ENCODE data around the gene RNF166. TPM values are rescaled to one million over a fixed set of nuclear protein-coding genes. Genes with fewer than 3 reads are reported as not detected.

RNF166 gene
- total RNA-seq, 6 experiments from 2014 or later: 10.3 to 18.3 (median 13.2) TPM

- H3K4me1 Mint-ChIP-seq (ENCODE audit: low read depth): no peaks in the 10 kb centered on the region
- TF ChIP-seq, protein P1, sequence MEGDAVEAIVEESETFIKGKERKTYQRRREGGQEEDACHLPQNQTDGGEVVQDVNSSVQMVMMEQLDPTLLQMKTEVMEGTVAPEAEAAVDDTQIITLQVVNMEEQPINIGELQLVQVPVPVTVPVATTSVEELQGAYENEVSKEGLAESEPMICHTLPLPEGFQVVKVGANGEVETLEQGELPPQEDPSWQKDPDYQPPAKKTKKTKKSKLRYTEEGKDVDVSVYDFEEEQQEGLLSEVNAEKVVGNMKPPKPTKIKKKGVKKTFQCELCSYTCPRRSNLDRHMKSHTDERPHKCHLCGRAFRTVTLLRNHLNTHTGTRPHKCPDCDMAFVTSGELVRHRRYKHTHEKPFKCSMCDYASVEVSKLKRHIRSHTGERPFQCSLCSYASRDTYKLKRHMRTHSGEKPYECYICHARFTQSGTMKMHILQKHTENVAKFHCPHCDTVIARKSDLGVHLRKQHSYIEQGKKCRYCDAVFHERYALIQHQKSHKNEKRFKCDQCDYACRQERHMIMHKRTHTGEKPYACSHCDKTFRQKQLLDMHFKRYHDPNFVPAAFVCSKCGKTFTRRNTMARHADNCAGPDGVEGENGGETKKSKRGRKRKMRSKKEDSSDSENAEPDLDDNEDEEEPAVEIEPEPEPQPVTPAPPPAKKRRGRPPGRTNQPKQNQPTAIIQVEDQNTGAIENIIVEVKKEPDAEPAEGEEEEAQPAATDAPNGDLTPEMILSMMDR (IDR thresholded peaks at IDR 0.05): no peak
- no peak overlapping the region for H3K4me3 Mint-ChIP-seq
- H3K27me3 Mint-ChIP-seq (ENCODE audit: insufficient read depth): no peaks in the 10 kb centered on the region
- no peak for DNase-seq
- no peaks in the 10 kb centered on the region for H3K9me3 Mint-ChIP-seq
- no peak overlapping the region for H3K27ac Mint-ChIP-seq
- H3K36me3 Mint-ChIP-seq (ENCODE audit: low read depth): no peaks in the 10 kb centered on the region
Measured at GRCh38 chr16:88697116-88697830, 8.9 kb downstream of the RNF166 start.

DNA sequence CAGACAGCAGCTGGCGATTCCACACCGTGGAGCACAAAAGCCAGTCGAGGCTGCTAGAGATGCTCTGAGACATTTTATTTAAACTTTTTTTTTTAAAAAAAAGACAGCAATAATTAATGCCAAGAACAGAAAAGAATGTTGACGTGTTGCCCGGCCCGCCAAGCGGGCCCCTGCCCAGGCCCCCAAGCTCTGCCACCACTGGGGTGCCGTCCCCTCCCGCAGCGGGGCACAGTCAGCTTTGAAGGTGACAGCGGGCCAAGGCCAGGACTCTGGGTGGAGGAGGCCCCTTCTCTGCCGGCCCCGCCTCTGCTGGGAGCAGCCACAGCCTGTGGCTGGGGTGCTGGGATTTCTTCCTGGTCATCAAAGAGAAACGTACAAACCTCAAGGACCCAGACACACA lies 9.8 kb downstream of the RNF166 start:
- Mint-ChIP-seq H3K4me1 (ENCODE audit: low read depth) (no peaks in the 10 kb centered on the region), H3K27ac (no peak overlapping the region), H3K36me3 (ENCODE audit: low read depth) (no peaks in the 10 kb centered on the region), H3K4me3 (no peak overlapping the region), H3K27me3 (ENCODE audit: insufficient read depth) (no peaks in the 10 kb centered on the region; the same call in 1 of the 2 replicates), H3K9me3 (no peaks in the 10 kb centered on the region)
- DNase-seq: no peak
- TF ChIP-seq, protein P1 (IDR thresholded peaks at IDR 0.05): no peak

DNA sequence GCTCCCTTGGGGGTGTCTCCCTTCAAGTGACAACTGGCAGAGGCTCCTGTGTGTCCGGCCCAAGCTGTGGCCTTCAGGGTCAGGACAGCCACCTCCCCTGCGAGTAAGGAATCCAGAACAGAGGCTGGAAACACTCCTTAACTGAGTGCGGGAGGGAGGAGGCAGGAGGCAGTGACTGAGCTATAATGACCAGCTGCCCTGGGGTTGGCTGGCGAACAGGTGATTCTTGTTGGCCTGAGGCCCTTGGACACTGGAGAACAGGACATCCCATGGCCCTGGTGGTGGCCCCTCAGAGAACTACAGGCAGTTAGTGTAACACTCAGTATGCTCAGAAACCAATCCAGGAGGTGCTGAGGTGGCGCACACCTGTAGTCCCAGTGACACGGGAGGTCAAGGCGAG lies 10.5 kb downstream of the RNF166 start:
- no peaks in the 10 kb centered on the region for H3K36me3 Mint-ChIP-seq (ENCODE audit: low read depth)
- H3K4me1 Mint-ChIP-seq (ENCODE audit: low read depth): no peaks in the 10 kb centered on the region
- TF ChIP-seq, protein P1 (IDR thresholded peaks at IDR 0.05): no peak
- H3K27me3 Mint-ChIP-seq (ENCODE audit: insufficient read depth): peaks cover 2% of the 10 kb centered on the region
- no peaks in the 10 kb centered on the region for H3K9me3 Mint-ChIP-seq
- DNase-seq: no peak
- no peak overlapping the region for H3K27ac Mint-ChIP-seq
- no peak overlapping the region for H3K4me3 Mint-ChIP-seq

GRCh38 chr16:88695218-88695617 lies 11.0 kb downstream of the RNF166 start:
- H3K27ac Mint-ChIP-seq: no peak overlapping the region
- H3K27me3 Mint-ChIP-seq (ENCODE audit: insufficient read depth): peaks cover 8% of the 10 kb centered on the region
- H3K4me3 Mint-ChIP-seq: no peak overlapping the region
- no peak for DNase-seq
- no peaks in the 10 kb centered on the region for H3K4me1 Mint-ChIP-seq (ENCODE audit: low read depth)
- H3K9me3 Mint-ChIP-seq: no peaks in the 10 kb centered on the region
- TF ChIP-seq, protein P1 (IDR thresholded peaks at IDR 0.05): no peak
- no peaks in the 10 kb centered on the region for H3K36me3 Mint-ChIP-seq (ENCODE audit: low read depth)

DNA sequence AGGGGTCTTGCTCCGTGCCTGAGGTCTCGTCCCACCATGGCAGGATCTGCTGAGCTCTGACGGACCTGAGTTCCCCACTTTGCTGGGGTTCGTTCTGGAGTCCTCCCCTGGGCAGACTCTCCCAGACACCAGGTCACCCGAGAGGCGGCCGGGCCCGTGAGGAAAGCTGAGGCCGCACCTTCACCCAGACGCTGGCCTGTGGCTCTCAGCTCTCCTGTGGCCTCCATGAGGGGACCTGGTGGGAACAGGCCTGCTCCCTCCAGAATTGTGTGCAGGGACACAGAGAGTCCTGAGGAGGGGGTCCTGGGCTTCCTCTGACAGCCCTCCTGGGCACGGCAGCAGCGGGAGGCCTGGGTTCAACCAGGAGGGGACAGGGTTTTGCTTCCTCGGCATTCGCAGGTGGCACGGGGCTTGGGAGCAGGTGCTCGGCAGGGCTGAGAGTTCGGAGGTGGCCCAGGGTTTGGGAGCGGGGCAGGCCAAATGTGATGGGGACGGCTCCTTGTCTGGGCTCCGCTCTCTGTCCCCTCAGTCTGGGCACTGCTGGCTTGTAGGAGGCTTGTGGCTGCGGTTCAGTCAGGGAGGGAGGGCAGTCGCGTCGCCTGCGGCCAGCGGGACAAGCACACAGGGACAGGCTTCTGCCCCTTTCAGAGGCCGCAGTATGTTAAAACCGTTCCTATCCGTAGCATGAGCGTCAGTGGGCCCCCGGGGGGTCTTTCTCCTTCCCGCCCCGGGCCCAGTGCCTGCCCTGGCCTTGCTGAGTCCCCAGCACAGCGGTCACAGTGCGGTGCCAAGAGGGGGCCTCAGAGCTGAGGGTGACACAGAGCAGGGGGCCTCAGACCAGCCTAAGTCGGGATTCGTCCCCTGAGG lies 11.8 kb downstream of the RNF166 start:
- Mint-ChIP-seq H3K36me3 (ENCODE audit: low read depth) (no peaks in the 10 kb centered on the region), H3K27ac (no peak overlapping the region), H3K9me3 (no peaks in the 10 kb centered on the region), H3K27me3 (ENCODE audit: insufficient read depth) (peaks cover 15% of the 10 kb centered on the region), H3K4me1 (ENCODE audit: low read depth) (no peaks in the 10 kb centered on the region), H3K4me3 (no peak overlapping the region)
- TF ChIP-seq, protein P1 (IDR thresholded peaks at IDR 0.05): no peak
- no peak for DNase-seq

All from HFFc6 (cell line).